Peyer's patch (tissue), 4 donors: ENCODE data around the gene TM7SF2.

Source experiments
- POLR2A ChIP-seq, 2 donors: fragments of 450-650 bp; IDR thresholded peaks; one replicate each; pipeline ENCODE4 v1.5.1; 2017; ENCODE audit warnings: antibody characterized with exemption in 2 of 2, mild to moderate bottlenecking in 2 of 2, moderate library complexity in 2 of 2
- TF ChIP-seq, protein P1 (sequence below), 6 experiments: fragments of 450-650 bp in 4 of 6; fragments of 200-600 bp in 2 of 6; sonication (generic) in 1 of 6; IDR thresholded peaks; one replicate each; pipeline ENCODE4 v1.5.1; 2017 to 2019; ENCODE audit warnings: antibody characterized with exemption in 6 of 6, mild to moderate bottlenecking in 3 of 6, moderate library complexity in 1 of 6

DNA sequence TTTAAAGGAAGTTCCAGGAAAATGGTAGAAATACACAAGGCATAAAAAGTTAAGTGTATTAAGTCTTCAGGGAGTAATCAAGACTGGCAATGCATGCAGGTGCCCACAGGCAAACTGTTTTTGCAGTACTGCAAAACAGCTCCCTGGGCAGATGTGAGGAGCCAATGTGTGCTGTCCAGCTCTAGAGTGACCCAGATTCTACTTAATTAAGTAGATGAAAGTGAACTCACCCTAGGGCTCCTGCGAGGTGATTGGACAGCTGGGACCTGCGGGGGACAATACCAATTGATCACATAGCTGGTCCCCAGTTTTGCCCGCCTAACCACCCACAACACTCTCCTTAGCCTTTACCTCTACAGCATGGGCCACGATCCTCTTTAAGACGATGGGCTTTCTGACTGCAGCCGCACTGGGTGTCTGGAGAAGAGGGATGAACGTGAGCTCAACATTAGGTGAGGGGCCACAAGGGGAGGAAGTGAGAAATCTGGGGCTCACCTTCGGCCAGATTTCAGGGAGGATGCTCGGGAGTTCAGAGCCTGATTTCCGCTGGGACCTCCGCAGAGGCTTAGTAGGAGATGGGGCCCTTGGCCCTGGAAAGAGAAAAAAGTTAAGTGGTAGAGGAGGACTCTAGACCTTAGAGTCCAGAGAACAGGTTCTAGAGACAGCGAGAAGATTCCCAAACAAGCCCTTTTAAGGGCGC is 28.4 kb upstream of the TM7SF2 start:
- TF ChIP-seq, protein P1, sequence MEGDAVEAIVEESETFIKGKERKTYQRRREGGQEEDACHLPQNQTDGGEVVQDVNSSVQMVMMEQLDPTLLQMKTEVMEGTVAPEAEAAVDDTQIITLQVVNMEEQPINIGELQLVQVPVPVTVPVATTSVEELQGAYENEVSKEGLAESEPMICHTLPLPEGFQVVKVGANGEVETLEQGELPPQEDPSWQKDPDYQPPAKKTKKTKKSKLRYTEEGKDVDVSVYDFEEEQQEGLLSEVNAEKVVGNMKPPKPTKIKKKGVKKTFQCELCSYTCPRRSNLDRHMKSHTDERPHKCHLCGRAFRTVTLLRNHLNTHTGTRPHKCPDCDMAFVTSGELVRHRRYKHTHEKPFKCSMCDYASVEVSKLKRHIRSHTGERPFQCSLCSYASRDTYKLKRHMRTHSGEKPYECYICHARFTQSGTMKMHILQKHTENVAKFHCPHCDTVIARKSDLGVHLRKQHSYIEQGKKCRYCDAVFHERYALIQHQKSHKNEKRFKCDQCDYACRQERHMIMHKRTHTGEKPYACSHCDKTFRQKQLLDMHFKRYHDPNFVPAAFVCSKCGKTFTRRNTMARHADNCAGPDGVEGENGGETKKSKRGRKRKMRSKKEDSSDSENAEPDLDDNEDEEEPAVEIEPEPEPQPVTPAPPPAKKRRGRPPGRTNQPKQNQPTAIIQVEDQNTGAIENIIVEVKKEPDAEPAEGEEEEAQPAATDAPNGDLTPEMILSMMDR (IDR thresholded peaks at IDR 0.05), result no peak
- no peak for TF ChIP-seq POLR2A (IDR thresholded peaks at IDR 0.05)
